Spleen (tissue), 7 donors: ENCODE results near the gene STK24.

Experiments
- CTCF ChIP-seq, 11 experiments: fragments of 200-600 bp in 7 of 11; fragments of 450-650 bp in 4 of 11; sonication (generic) in 4 of 11; IDR thresholded peaks in 8 of 11; conservative IDR thresholded peaks in 3 of 11; 1 replicate in 7 of 11; 2 replicates in 4 of 11; pipeline versions ENCODE4 v1.4.0 to v1.8.0; 2016 to 2021; ENCODE audit warnings: antibody characterized with exemption in 11 of 11, inconsistent platforms in 4 of 11, mild to moderate bottlenecking in 1 of 11
- POLR2A ChIP-seq, 3 donors: fragments of 450-650 bp; IDR thresholded peaks; one replicate each; pipeline ENCODE4 v1.5.1; 2017; ENCODE audit warnings: antibody characterized with exemption in 3 of 3, mild to moderate bottlenecking in 1 of 3
- POLR2AphosphoS5 ChIP-seq, 3 donors: sonication (generic); formaldehyde crosslinking; IDR thresholded peaks; one replicate each; pipeline ENCODE4 v1.5.1; 2017; ENCODE audit warnings: antibody characterized with exemption in 3 of 3
- donor health status: DM: no; HTN: no; CAD: no; lungs with moderate emphysema.
- donor health status: DM: no; HTN: no; CAD: no.
- donor health status: DM: no; HTN: no; CAD: no.

DNA sequence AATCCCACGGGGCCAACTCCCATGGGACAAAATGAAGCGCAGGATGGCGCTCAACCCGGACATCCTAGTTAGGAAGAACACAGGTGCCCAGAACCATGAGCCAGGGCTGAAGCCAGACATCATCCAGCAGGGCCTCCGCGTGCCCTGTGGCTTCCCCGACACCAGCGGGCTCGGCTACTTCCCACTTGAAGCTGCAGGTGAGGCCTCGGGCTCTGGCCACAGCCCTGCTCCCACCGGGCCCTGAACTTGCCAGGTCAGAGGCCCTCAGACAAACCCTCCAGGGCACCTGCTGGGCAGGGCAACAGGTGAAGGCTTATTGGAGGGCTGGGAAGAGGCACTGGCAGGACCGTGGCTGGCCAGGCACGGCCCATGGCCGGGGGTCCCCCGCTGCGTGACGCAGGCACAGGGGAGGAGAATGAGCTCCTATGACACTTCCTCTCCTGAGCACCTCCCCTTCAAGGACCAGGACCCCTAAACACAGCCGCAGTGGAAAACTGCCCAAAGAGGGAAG lies 117.7 kb downstream of the STK24 start:
- TF ChIP-seq CTCF (IDR thresholded peaks at IDR 0.05 in 8 of 11, conservative IDR thresholded peaks at IDR 0.05 in 3 of 11) (no peak), POLR2A (IDR thresholded peaks at IDR 0.05) (no peak), POLR2AphosphoS5 (IDR thresholded peaks at IDR 0.05) (no peak)
